Measurements from ENCODE around the gene TRAF7. TPM values are rescaled to one million over a fixed set of nuclear protein-coding genes. Genes with fewer than 3 reads are reported as not detected.

The TRAF7 gene
- total RNA-seq, 1 experiment from 2014 or later: 160 TPM

- CTCF ChIA-PET: no interaction called here
- intact Hi-C loops (cut with micrococcal nuclease): no loop called here
- H3K27me3 ChIP-seq (ENCODE audit: insufficient read depth, low read length): no peaks in the 10 kb centered on the region
- DNase-seq (ENCODE audit: low read depth, low spot score) (no peak), ATAC-seq (no peak)
- H3K4me3 ChIP-seq (replicated peaks in 1 of 2; ENCODE audit: low read depth in 1 of 2, low read length in 2 of 2): no peak overlapping the region
- BruUV-seq (replicated peaks): no TSS peak
- H3K9me3 ChIP-seq (ENCODE audit: control insufficient read depth in 1 of 2, insufficient read depth in 1 of 2, low read depth in 1 of 2, low read length in 2 of 2): no peaks in the 10 kb centered on the region
- no peak overlapping the region for H3K9ac ChIP-seq (ENCODE audit: low read length)
- peaks cover 0 to 5% of the 10 kb centered on the region in 2 experiments; a peak in 1 of 4 replicates for H3K4me1 ChIP-seq (ENCODE audit: control insufficient read depth in 1 of 2, insufficient read depth in 2 of 2, low read length in 2 of 2)
- no peak for TF ChIP-seq CTCF (IDR thresholded peaks at IDR 0.05 in 2 of 3, conservative IDR thresholded peaks at IDR 0.05 in 1 of 3; ENCODE audit: borderline replicate concordance in 1 of 3, insufficient read depth in 1 of 3, low read depth in 2 of 3, low read length in 2 of 3)
- TF ChIP-seq SRF (IDR thresholded peaks at IDR 0.05; ENCODE audit: low read depth): no peak
- no peak for TF ChIP-seq ELF1 (IDR thresholded peaks at IDR 0.05; ENCODE audit: borderline replicate concordance, low read depth)
- no peak for TF ChIP-seq SIN3A (IDR thresholded peaks at IDR 0.05; ENCODE audit: low read depth)
- no peak for TF ChIP-seq SP1 (IDR thresholded peaks at IDR 0.05; ENCODE audit: low read depth)
- POLR2A ChIA-PET: interaction anchor here (0.8 to 1.4 kb wide), 2 partner anchors 22 kb away, joined by 4 to 6 read pairs; partner anchors contain the start of gene TRAF7
- H3K36me3 ChIP-seq (ENCODE audit: control insufficient read depth in 1 of 2, insufficient read depth in 2 of 2, low read length in 2 of 2): peaks cover 8 to 26% of the 10 kb centered on the region in 2 experiments; a peak in 2 of 4 replicates
- no peak overlapping the region for H3K4me2 ChIP-seq (ENCODE audit: low read length)
- no peaks in the 10 kb centered on the region for H3K9me2 ChIP-seq (ENCODE audit: insufficient read depth)
- RAD21 ChIA-PET (ENCODE audit: low non-redundant PET in 1 of 2, low total read pairs in 2 of 2, uncharacterized antibody in 2 of 2, unreplicated experiment in 2 of 2): no interaction called here
- no peaks in the 10 kb centered on the region for H3K79me2 ChIP-seq (ENCODE audit: insufficient read depth, low read length)
- no peaks in the 10 kb centered on the region for H4K20me1 ChIP-seq (ENCODE audit: insufficient read depth)
- H3K27ac ChIP-seq (ENCODE audit: low read depth, low read length): no peak overlapping the region; the same call in 1 of the 2 replicates
- no peak overlapping the region for H2AFZ ChIP-seq (ENCODE audit: low read depth, low read length, poor library complexity, severe bottlenecking)
Measured at GRCh38 chr16:2177101-2177500, 21.5 kb downstream of the TRAF7 start.

- Histone ChIP-seq H3K79me2 (ENCODE audit: insufficient read depth, low read length) (no peaks in the 10 kb centered on the region), H3K4me3 (replicated peaks in 1 of 2; ENCODE audit: low read depth in 1 of 2, low read length in 2 of 2) (no peak overlapping the region), H3K4me1 (ENCODE audit: control insufficient read depth in 1 of 2, insufficient read depth in 2 of 2, low read length in 2 of 2) (peaks cover 0 to 5% of the 10 kb centered on the region in 2 experiments; a peak in 1 of 4 replicates), H3K36me3 (ENCODE audit: control insufficient read depth in 1 of 2, insufficient read depth in 2 of 2, low read length in 2 of 2) (peaks cover 8 to 26% of the 10 kb centered on the region in 2 experiments; a peak in 2 of 4 replicates), H3K27me3 (ENCODE audit: insufficient read depth, low read length) (no peaks in the 10 kb centered on the region), H3K9ac (ENCODE audit: low read length) (no peak overlapping the region), H4K20me1 (ENCODE audit: insufficient read depth) (no peaks in the 10 kb centered on the region), H3K27ac (ENCODE audit: low read depth, low read length) (no peak overlapping the region), H3K4me2 (ENCODE audit: low read length) (no peak overlapping the region), H3K9me2 (ENCODE audit: insufficient read depth) (no peaks in the 10 kb centered on the region), H3K9me3 (ENCODE audit: control insufficient read depth in 1 of 2, insufficient read depth in 1 of 2, low read depth in 1 of 2, low read length in 2 of 2) (no peaks in the 10 kb centered on the region), H2AFZ (ENCODE audit: low read depth, low read length, poor library complexity, severe bottlenecking) (no peak overlapping the region)
- DNase-seq (ENCODE audit: low read depth, low spot score): no peak
- intact Hi-C loops (cut with micrococcal nuclease): no loop called here
- no peak for ATAC-seq
- CTCF ChIA-PET: no interaction called here
- TSS peak; percentile 78 for BruUV-seq (replicated peaks)
- RAD21 ChIA-PET (ENCODE audit: low non-redundant PET in 1 of 2, low total read pairs in 2 of 2, uncharacterized antibody in 2 of 2, unreplicated experiment in 2 of 2): no interaction called here
- POLR2A ChIA-PET: interaction anchor here (1.4 kb wide), 1 partner anchor 22 kb away, joined by 6 read pairs; the partner anchor contains the start of gene TRAF7
- TF ChIP-seq SRF (IDR thresholded peaks at IDR 0.05; ENCODE audit: low read depth) (no peak), YY1 (IDR thresholded peaks at IDR 0.05; ENCODE audit: extremely low read depth, insufficient replicate concordance, low read depth, low read length) (no peak), POLR2A (IDR thresholded peaks at IDR 0.05; ENCODE audit: borderline replicate concordance, extremely low read depth, insufficient read depth, insufficient read length) (no peak), SP1 (IDR thresholded peaks at IDR 0.05; ENCODE audit: low read depth) (no peak), TCF7L2 (IDR thresholded peaks at IDR 0.05; ENCODE audit: borderline replicate concordance, extremely low read depth, insufficient read depth, insufficient read length) (no peak), EGR1 (IDR thresholded peaks at IDR 0.05; ENCODE audit: low read depth) (no peak), CBX3 (IDR thresholded peaks at IDR 0.05; ENCODE audit: low read depth) (no peak), SIN3A (IDR thresholded peaks at IDR 0.05; ENCODE audit: low read depth) (no peak), EZH2phosphoT487 (IDR thresholded peaks at IDR 0.05; ENCODE audit: borderline replicate concordance) (no peak), ZFX (IDR thresholded peaks at IDR 0.05) (no peak), FOSL1 (IDR thresholded peaks at IDR 0.05; ENCODE audit: low read depth) (no peak), ELF1 (IDR thresholded peaks at IDR 0.05; ENCODE audit: borderline replicate concordance, low read depth) (no peak), POLR2AphosphoS5 (IDR thresholded peaks at IDR 0.05; ENCODE audit: low read depth, low read length) (no peak), JUND (IDR thresholded peaks at IDR 0.05) (no peak), EZH2 (IDR thresholded peaks at IDR 0.05) (no peak), REST (IDR thresholded peaks at IDR 0.05; ENCODE audit: low read depth) (no peak)
Measured at GRCh38 chr16:2177561-2177960, 22.0 kb downstream of the TRAF7 start.
